ENCODE measurements around the gene SNX20. TPM values are rescaled to one million over a fixed set of nuclear protein-coding genes. Genes with fewer than 3 reads are reported as not detected.
A peak's percentile ranks its signal among the peaks of the same experiment; 100 is the strongest.

The SNX20 gene
- total and polyA plus RNA-seq, 9 donors, result 0.75 to 1.6 (median 1.3) TPM

GRCh38 chr16:50657241-50657640 is 23.9 kb downstream of the SNX20 start:
- Histone ChIP-seq H3K4me3 (ENCODE audit: low read length) (no peak overlapping the region), H3K27ac (ENCODE audit: low read length) (no peak overlapping the region), H3K36me3 (ENCODE audit: control insufficient read depth, insufficient read depth, low read length) (no peaks in the 10 kb centered on the region), H3K27me3 (ENCODE audit: control insufficient read depth, insufficient read depth, low read length) (peaks cover 2% of the 10 kb centered on the region), H3K9me3 (replicated peaks; ENCODE audit: control insufficient read depth, low read depth, low read length) (no peaks in the 10 kb centered on the region), H3K4me1 (ENCODE audit: control insufficient read depth, insufficient read depth, low read length) (no peaks in the 10 kb centered on the region)
- peak; percentile 23 for DNase-seq
- WGBS (ENCODE audit: insufficient coverage), result 51% methylated on average over 3 of the region's 5 CpGs

GRCh38 chr16:50655558-50656055 is 25.5 kb downstream of the SNX20 start:
- 96% methylated on average over 3 of the region's 3 CpGs for WGBS (ENCODE audit: insufficient coverage)

GRCh38 chr16:50653633-50654519 is 27.2 kb downstream of the SNX20 start:
- 58% methylated on average over 8 of the region's 11 CpGs for WGBS (ENCODE audit: insufficient coverage)
- no peak for DNase-seq
- Histone ChIP-seq H3K9me3 (replicated peaks; ENCODE audit: control insufficient read depth, low read depth, low read length) (no peaks in the 10 kb centered on the region), H3K27me3 (ENCODE audit: control insufficient read depth, insufficient read depth, low read length) (peaks cover 2% of the 10 kb centered on the region), H3K36me3 (ENCODE audit: control insufficient read depth, insufficient read depth, low read length) (no peaks in the 10 kb centered on the region), H3K27ac (ENCODE audit: low read length) (no peak overlapping the region), H3K4me1 (ENCODE audit: control insufficient read depth, insufficient read depth, low read length) (no peaks in the 10 kb centered on the region), H3K4me3 (ENCODE audit: low read length) (no peak overlapping the region)

More at GRCh38 chr16:50655558-50656055, 25.5 kb downstream of the SNX20 start:
- H3K4me3 ChIP-seq (ENCODE audit: low read length), result no peak overlapping the region
- peaks cover 2% of the 10 kb centered on the region for H3K27me3 ChIP-seq (ENCODE audit: control insufficient read depth, insufficient read depth, low read length)
- no peaks in the 10 kb centered on the region for H3K9me3 ChIP-seq (replicated peaks; ENCODE audit: control insufficient read depth, low read depth, low read length)
- H3K27ac ChIP-seq (ENCODE audit: low read length), result no peak overlapping the region
- DNase-seq, result no peak
- H3K36me3 ChIP-seq (ENCODE audit: control insufficient read depth, insufficient read depth, low read length), result no peaks in the 10 kb centered on the region
- H3K4me1 ChIP-seq (ENCODE audit: control insufficient read depth, insufficient read depth, low read length), result no peaks in the 10 kb centered on the region

GRCh38 chr16:50652836-50653425 is 28.2 kb downstream of the SNX20 start:
- 38% methylated on average over 8 of the region's 14 CpGs for WGBS (ENCODE audit: insufficient coverage)
- H3K36me3 ChIP-seq (ENCODE audit: control insufficient read depth, insufficient read depth, low read length), result no peaks in the 10 kb centered on the region
- no peaks in the 10 kb centered on the region for H3K4me1 ChIP-seq (ENCODE audit: control insufficient read depth, insufficient read depth, low read length)
- no peak overlapping the region for H3K4me3 ChIP-seq (ENCODE audit: low read length)
- H3K27me3 ChIP-seq (ENCODE audit: control insufficient read depth, insufficient read depth, low read length), result peaks cover 2% of the 10 kb centered on the region
- H3K27ac ChIP-seq (ENCODE audit: low read length), result no peak overlapping the region
- DNase-seq, result no peak
- H3K9me3 ChIP-seq (replicated peaks; ENCODE audit: control insufficient read depth, low read depth, low read length), result no peaks in the 10 kb centered on the region

GRCh38 chr16:50651835-50652438 is 29.2 kb downstream of the SNX20 start:
- DNase-seq, result no peak
- Histone ChIP-seq H3K4me1 (ENCODE audit: control insufficient read depth, insufficient read depth, low read length) (no peaks in the 10 kb centered on the region), H3K9me3 (replicated peaks; ENCODE audit: control insufficient read depth, low read depth, low read length) (no peaks in the 10 kb centered on the region), H3K27me3 (ENCODE audit: control insufficient read depth, insufficient read depth, low read length) (peaks cover 2% of the 10 kb centered on the region), H3K4me3 (ENCODE audit: low read length) (no peak overlapping the region), H3K27ac (ENCODE audit: low read length) (no peak overlapping the region), H3K36me3 (ENCODE audit: control insufficient read depth, insufficient read depth, low read length) (no peaks in the 10 kb centered on the region)
- 100% methylated on average over 3 of the region's 3 CpGs for WGBS (ENCODE audit: insufficient coverage)

GRCh38 chr16:50646345-50646744 is 34.8 kb downstream of the SNX20 start:
- Histone ChIP-seq H3K27ac (ENCODE audit: low read length) (no peak overlapping the region), H3K9me3 (replicated peaks; ENCODE audit: control insufficient read depth, low read depth, low read length) (peaks cover 3% of the 10 kb centered on the region)

GRCh38 chr16:50645563-50646220 is 35.4 kb downstream of the SNX20 start:
- H3K36me3 ChIP-seq (ENCODE audit: control insufficient read depth, insufficient read depth, low read length), result no peaks in the 10 kb centered on the region
- H3K27ac ChIP-seq (ENCODE audit: low read length), result no peak overlapping the region
- no peaks in the 10 kb centered on the region for H3K27me3 ChIP-seq (ENCODE audit: control insufficient read depth, insufficient read depth, low read length)
- 24% methylated on average over 14 of the region's 20 CpGs for WGBS (ENCODE audit: insufficient coverage)
- no peak overlapping the region for H3K4me3 ChIP-seq (ENCODE audit: low read length)
- H3K9me3 ChIP-seq (replicated peaks; ENCODE audit: control insufficient read depth, low read depth, low read length), result peaks cover 3% of the 10 kb centered on the region
- H3K4me1 ChIP-seq (ENCODE audit: control insufficient read depth, insufficient read depth, low read length), result peaks cover 11% of the 10 kb centered on the region
- peak; percentile 49 for DNase-seq

More at GRCh38 chr16:50646345-50646744, 34.8 kb downstream of the SNX20 start:
- no peak for DNase-seq
- WGBS (ENCODE audit: insufficient coverage), result 51% methylated on average over 7 of the region's 8 CpGs
- Histone ChIP-seq H3K4me1 (ENCODE audit: control insufficient read depth, insufficient read depth, low read length) (peaks cover 11% of the 10 kb centered on the region), H3K36me3 (ENCODE audit: control insufficient read depth, insufficient read depth, low read length) (no peaks in the 10 kb centered on the region), H3K27me3 (ENCODE audit: control insufficient read depth, insufficient read depth, low read length) (no peaks in the 10 kb centered on the region), H3K4me3 (ENCODE audit: low read length) (no peak overlapping the region)

- WGBS (ENCODE audit: insufficient coverage), result 25% methylated on average over 4 of the region's 6 CpGs
- DNase-seq, result peak; percentile 76
- no peaks in the 10 kb centered on the region for H3K27me3 ChIP-seq (ENCODE audit: control insufficient read depth, insufficient read depth, low read length)
- H3K36me3 ChIP-seq (ENCODE audit: control insufficient read depth, insufficient read depth, low read length), result no peaks in the 10 kb centered on the region
- peaks cover 11% of the 10 kb centered on the region for H3K4me1 ChIP-seq (ENCODE audit: control insufficient read depth, insufficient read depth, low read length)
- peaks cover 3% of the 10 kb centered on the region for H3K9me3 ChIP-seq (replicated peaks; ENCODE audit: control insufficient read depth, low read depth, low read length)
- no peak overlapping the region for H3K4me3 ChIP-seq (ENCODE audit: low read length)
- H3K27ac ChIP-seq (ENCODE audit: low read length), result no peak overlapping the region
Observed at GRCh38 chr16:50644729-50645128, 36.4 kb downstream of the SNX20 start.

GRCh38 chr16:50644245-50644644 is 36.9 kb downstream of the SNX20 start:
- peaks cover 11% of the 10 kb centered on the region for H3K4me1 ChIP-seq (ENCODE audit: control insufficient read depth, insufficient read depth, low read length)
- no peak overlapping the region for H3K4me3 ChIP-seq (ENCODE audit: low read length)
- no peak for DNase-seq
- 64% methylated on average over 4 of the region's 5 CpGs for WGBS (ENCODE audit: insufficient coverage)
- peaks cover 3% of the 10 kb centered on the region for H3K9me3 ChIP-seq (replicated peaks; ENCODE audit: control insufficient read depth, low read depth, low read length)
- no peak overlapping the region for H3K27ac ChIP-seq (ENCODE audit: low read length)
- H3K27me3 ChIP-seq (ENCODE audit: control insufficient read depth, insufficient read depth, low read length), result no peaks in the 10 kb centered on the region
- no peaks in the 10 kb centered on the region for H3K36me3 ChIP-seq (ENCODE audit: control insufficient read depth, insufficient read depth, low read length)

All from muscle of leg (tissue), 11 donors.